HL-60 (cell line): ENCODE measurements around the gene UGT2B7.
"Not testable (repeated sequence)": the region's sequence is repeated elsewhere in the genome, so short reads cannot be mapped to it uniquely, and the experiment has no call there.

Experiments
- DNase-seq, 2 experiments: peaks; one replicate each; pipeline ENCODE4 v3.0.0-alpha.2; 2010 to 2020; ENCODE audit warnings: low read depth in 1 of 2, low spot score in 1 of 2
- H3K27ac ChIP-seq: fragments of 250-450 bp; sonication (Bioruptor Pico); replicated peaks from 2 replicates; pipeline ENCODE4 v1.5.1; 2020; ENCODE audit warnings: mild to moderate bottlenecking, moderate library complexity
- H3K27me3 ChIP-seq: fragments of 250-450 bp; sonication (Bioruptor Pico); 2 replicates; pipeline ENCODE4 v1.5.1; 2021; ENCODE audit warnings: mild to moderate bottlenecking, moderate library complexity; ENCODE audit not compliant: insufficient read depth, poor library complexity, severe bottlenecking
- H3K4me3 ChIP-seq: replicated peaks from 2 replicates; pipeline ENCODE4 v1.5.1; 2011; ENCODE audit warnings: mild to moderate bottlenecking, control low read depth, low read length; ENCODE audit not compliant: insufficient read depth
- GABPA ChIP-seq: IDR thresholded peaks from 2 replicates; pipeline ENCODE4 v1.6.1; 2012; ENCODE audit warnings: low read depth
- POLR2AphosphoS5 ChIP-seq: IDR thresholded peaks from 2 replicates; pipeline ENCODE4 v1.6.1; 2012; ENCODE audit warnings: low read depth
- REST ChIP-seq: IDR thresholded peaks from 2 replicates; pipeline ENCODE4 v1.6.1; 2012; ENCODE audit warnings: low read depth; ENCODE audit not compliant: insufficient replicate concordance
- SPI1 ChIP-seq: IDR thresholded peaks from 2 replicates; pipeline ENCODE4 v1.6.1; 2012; ENCODE audit warnings: low read depth, mild to moderate bottlenecking, borderline replicate concordance
- TF ChIP-seq, protein P1 (sequence below): IDR thresholded peaks from one replicate; pipeline ENCODE4 v1.5.1; 2011; ENCODE audit warnings: low read length, control low read depth, inconsistent platforms; ENCODE audit not compliant: insufficient read depth

Gene UGT2B7

GRCh38 chr4:69098470-69098869, 2.2 kb downstream of the UGT2B7 start:
- DNase-seq: no peak
- no peak overlapping the region for H3K27ac ChIP-seq
- TF ChIP-seq POLR2AphosphoS5 (no peak), GABPA (no peak), SPI1 (no peak), REST (no peak)
- TF ChIP-seq, protein P1, sequence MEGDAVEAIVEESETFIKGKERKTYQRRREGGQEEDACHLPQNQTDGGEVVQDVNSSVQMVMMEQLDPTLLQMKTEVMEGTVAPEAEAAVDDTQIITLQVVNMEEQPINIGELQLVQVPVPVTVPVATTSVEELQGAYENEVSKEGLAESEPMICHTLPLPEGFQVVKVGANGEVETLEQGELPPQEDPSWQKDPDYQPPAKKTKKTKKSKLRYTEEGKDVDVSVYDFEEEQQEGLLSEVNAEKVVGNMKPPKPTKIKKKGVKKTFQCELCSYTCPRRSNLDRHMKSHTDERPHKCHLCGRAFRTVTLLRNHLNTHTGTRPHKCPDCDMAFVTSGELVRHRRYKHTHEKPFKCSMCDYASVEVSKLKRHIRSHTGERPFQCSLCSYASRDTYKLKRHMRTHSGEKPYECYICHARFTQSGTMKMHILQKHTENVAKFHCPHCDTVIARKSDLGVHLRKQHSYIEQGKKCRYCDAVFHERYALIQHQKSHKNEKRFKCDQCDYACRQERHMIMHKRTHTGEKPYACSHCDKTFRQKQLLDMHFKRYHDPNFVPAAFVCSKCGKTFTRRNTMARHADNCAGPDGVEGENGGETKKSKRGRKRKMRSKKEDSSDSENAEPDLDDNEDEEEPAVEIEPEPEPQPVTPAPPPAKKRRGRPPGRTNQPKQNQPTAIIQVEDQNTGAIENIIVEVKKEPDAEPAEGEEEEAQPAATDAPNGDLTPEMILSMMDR: no peak
- H3K27me3 ChIP-seq: no peaks in the 10 kb centered on the region
- H3K4me3 ChIP-seq: no peak overlapping the region

DNA sequence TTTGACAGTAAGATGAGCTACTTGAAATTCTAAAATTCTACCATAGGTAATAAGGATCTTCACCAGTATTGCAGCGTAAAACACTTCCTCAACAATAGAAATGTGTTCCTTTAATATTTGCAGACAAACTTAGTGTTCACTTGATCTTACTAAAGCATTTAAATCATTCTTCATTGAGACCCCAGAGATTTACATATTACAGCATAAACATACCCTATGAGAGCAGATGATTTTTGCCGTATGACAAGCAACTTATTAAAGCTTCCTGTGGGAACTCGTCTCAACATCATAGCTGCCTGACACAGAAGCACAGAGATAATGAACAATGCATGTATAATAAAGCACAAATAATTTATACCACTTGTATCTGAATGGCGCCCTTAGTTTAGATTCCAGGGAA, 3.6 kb downstream of the UGT2B7 start:
- no peak for DNase-seq
- H3K27ac ChIP-seq: no peak overlapping the region
- TF ChIP-seq GABPA: no peak
- TF ChIP-seq, protein P1: no peak
- TF ChIP-seq SPI1: no peak
- no peak for TF ChIP-seq POLR2AphosphoS5
- TF ChIP-seq REST: no peak

GRCh38 chr4:69102668-69103067, 6.4 kb downstream of the UGT2B7 start:
- not testable (repeated sequence) for DNase-seq, H3K27ac ChIP-seq, H3K27me3 ChIP-seq, H3K4me3 ChIP-seq

More for the DNA sequence above, 3.6 kb downstream of the UGT2B7 start:
- no peaks in the 10 kb centered on the region for H3K27me3 ChIP-seq
- no peak overlapping the region for H3K4me3 ChIP-seq

DNA sequence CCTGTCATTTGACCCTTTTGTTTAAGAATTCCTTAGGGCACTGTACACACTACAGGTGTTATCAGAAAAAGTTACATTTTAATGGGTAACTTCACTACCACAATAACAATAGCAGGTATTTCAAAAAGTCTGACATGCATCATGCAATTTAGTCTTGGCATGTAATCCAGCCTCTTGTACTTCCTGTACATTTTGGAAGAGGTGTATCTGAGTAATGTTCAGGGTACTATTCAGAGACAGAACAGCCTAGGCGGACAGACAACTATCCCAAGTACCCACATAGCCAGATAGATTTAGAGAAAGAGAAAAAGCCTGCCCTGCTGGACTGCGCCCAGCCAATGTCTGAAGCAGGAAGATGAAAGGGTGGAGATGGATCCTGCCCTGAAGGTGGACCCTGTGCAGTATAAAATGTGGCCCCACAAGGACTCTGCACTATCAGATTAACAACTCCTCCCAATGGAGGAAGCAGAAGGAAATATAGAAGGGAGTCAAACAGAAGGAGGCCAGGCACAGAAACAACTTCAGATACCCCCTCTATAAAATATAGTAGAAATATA, 8.5 kb downstream of the UGT2B7 start:
- no peak for TF ChIP-seq POLR2AphosphoS5
- TF ChIP-seq, protein P1: no peak
- TF ChIP-seq REST: no peak
- TF ChIP-seq GABPA: no peak
- no peak for TF ChIP-seq SPI1
- DNase-seq: no peak
- Histone ChIP-seq H3K4me3 (no peak overlapping the region), H3K27me3 (no peaks in the 10 kb centered on the region), H3K27ac (no peak overlapping the region)

DNA sequence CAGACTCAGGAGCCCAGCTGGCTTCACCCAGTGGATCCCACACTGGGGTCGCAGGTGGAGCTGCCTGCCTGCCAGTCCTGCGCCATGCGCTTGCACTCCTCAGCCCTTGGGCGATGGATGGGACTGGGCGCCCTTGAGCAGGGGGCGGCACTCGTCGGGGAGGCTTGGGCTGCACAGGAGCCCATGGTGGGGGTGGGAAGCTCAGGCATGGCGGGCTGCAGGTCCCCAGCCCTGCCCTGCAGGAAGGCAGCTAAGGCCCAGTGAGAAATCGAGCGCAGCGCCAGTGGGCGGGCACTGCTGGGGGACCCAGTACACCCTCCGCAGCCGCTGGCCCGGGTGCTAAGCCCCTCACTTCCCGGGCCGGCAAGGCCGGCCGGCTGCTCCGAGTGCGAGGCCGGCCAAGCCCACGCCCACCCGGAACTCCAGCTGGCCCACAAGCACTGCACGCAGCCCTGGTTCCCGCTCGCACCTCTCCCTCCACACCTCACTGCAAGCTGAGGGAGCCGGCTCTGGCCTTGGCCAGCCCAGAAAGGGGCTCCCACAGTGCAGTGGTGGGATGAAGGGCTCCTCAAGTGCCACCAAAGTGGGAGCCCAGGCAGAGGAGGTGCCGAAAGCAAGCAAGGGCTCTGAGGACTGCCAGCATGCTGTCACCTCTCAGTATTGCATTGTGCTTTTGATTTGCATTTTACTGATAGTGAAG, 19.0 kb downstream of the UGT2B7 start:
- H3K27me3 ChIP-seq, H3K27ac ChIP-seq, H3K4me3 ChIP-seq, DNase-seq: not testable (repeated sequence)
